ENCODE data around the gene BCL2A1. TPM values are rescaled to one million over a fixed set of nuclear protein-coding genes. Genes with fewer than 3 reads are reported as not detected.
"Not testable (repeated sequence)": the region's sequence is repeated elsewhere in the genome, so short reads cannot be mapped to it uniquely, and the experiment has no call there.

Gene BCL2A1
- 1 to 10 TPM; 1.7 to 1.8 TPM for total RNA-seq
- long read RNA-seq: 0 reads

DNA sequence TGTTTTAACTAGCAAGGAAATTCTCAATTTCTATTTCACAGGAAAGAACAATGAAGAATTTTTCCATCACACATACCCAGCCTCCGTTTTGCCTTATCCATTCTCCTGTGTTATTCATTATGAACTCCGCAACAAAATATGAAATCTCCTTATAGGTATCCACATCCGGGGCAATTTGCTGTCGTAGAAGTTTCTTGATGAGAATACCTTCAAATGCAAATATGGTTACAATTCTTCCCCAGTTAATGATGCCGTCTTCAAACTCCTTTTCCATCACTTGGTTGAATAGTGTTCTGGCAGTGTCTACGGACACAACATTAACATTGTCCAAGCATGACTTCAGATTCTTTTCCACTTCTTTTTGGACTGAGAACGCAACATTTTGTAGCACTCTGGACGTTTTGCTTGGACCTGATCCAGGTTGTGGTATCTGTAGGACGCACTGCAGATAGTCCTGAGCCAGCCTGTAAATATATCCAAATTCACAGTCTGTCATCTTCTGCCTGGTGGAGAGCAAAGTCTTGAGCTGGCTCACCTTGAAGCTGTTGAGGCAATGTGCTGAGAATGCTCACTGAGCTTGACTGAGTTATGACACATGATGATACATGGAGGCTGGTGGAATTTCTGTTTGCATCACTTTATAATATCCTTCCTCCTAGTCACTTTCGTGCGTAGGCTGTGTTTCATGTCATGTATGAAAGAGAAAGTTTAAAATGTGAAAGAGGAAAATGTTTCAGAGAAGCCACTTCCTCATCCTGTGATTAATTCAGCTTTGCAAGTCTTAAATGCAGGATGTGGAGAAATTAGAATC is at the start of gene BCL2A1:
BCL2A1 (minus strand) TSS at position 573 of the 811 bp plus-strand sequence; CDS start at position 496, 77 bp downstream.
- peak; percentile 41 to 92 for ATAC-seq
- intact Hi-C loops (cut with DNase I): no loop called here
- DNase-seq: no peak

DNA sequence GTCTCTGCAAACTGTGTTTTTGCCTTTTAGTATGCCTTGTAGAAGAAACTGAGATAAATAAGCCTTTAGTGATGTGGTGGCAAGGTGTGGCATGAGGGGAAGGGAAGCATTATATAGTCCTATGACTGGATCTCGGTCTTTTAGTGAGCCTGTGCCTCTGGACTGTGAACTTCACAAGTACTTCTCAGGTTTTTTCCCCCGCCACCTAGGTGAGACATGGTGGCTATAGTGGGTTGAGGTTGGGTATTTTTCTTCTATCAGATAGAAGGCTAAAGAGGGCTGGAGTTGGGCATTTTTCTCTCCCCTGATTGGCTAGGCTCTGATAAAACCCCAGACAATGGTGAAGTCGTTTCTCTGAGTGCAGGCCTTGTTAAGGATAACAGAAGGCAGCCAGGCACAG is 49.7 kb upstream of the BCL2A1 start:
- intact Hi-C loops (cut with DNase I): no loop called here
- no peak for DNase-seq
- ATAC-seq: no peak

DNA sequence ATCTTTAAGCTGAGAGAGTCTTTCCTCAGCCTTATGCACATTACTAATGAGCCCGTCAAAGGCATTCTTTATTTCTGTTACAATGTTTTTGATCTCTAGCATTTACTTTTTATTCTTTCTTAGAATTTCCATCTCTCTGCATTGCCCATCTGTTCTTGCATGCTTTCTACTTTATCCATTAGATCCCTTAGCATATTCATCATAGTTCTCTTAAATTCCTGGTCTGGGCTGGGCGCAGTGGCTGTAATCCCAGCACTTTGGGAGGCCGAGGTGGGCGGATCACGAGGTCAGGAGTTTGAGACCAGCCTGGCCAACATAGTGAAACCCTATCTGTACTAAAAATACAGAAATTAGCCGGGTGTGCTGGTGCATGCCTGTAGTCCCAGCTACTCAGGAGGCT is 49.2 kb upstream of the BCL2A1 start:
- DNase-seq; intact Hi-C loops (cut with DNase I); ATAC-seq: not testable (repeated sequence)

DNA sequence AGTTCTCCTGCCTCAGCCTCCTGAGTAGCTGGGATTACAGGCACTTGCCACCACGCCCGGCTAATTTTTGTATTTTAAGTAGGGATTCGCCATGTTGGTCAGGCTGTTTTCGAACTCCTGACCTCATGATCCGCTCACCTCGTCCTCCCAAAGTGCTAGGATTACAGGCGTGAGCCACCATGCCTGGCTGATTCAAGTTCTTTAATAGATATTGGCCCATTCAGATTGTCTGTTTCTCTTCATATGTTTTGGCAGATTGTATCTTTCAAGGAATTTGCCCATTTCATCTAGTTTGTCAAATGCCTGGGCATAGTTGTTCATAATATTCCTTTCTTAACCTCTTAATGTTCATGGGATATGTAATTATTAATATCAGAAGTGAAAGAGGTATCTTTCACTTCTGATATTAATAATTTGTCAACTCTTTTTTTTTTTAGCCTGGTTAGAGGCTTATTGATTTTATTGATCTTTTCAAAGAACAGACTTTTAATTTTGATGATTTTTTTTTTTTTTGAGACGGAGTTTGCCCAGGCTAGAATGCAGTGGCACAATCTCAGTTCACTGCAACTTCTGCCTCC is 48.3 kb upstream of the BCL2A1 start:
- no peak for ATAC-seq
- no peak for DNase-seq
- intact Hi-C loops (cut with DNase I): no loop called here

DNA sequence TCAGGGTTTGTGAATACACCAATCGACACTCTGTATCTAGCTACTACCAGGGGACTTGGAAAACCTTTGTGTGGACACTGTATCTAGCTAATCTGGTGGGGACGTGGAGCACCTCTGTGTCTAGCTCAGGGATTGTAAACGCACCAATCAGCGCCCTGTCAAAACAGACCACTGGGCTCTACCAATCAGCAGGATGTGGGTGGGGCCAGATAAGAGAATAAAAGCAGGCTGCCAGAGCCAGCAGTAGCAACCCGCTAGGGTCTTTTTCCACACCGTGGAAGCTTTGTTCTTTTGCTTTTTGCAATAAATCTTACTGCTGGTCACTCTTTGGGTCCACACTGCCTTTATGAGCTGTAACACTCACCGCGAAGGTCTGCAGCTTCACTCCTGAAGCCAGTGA is 46.1 kb upstream of the BCL2A1 start:
- intact Hi-C loops (cut with DNase I); ATAC-seq; DNase-seq: not testable (repeated sequence)

DNA sequence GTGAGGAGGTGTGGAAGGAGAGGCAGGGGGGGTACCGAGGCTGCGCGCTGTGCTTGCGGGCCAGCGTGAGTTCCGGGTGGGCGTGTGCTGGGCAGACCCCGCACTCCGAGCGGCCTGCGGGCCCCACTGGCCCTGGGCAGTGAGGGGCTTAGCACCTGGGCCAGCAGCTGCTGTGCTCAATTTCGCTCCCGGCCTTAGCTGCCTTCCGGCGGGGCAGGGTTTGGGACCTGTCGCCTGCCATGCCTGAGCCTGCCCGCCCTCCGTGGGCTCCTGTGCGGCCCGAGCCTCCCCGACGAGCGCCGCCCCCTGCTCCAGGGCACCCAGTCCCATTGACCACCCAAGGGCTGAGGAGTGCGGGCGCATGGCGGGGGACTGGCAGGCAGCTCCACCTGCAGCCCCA is 45.5 kb upstream of the BCL2A1 start:
- DNase-seq; ATAC-seq; intact Hi-C loops (cut with DNase I): not testable (repeated sequence)

DNA sequence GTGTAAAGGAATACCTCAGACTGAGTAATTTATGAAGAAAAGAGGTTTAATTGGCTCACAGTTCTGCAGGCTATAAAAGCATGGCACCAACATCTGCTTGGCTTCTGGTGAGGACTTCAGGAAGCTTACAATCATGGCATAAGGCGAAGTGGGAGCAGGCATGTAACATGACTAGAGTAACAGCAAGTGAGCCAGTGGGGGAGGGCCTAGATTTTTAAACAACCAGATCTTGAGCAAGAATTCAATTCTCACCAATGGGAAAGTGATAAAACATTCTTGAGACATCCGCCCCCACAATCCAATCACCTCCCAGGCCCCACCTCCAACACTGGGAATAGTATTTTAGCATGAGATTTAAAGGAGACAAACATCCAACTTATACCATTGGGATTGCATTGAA is 44.2 kb upstream of the BCL2A1 start:
- intact Hi-C loops (cut with DNase I): no loop called here
- no peak for DNase-seq
- ATAC-seq: no peak

DNA sequence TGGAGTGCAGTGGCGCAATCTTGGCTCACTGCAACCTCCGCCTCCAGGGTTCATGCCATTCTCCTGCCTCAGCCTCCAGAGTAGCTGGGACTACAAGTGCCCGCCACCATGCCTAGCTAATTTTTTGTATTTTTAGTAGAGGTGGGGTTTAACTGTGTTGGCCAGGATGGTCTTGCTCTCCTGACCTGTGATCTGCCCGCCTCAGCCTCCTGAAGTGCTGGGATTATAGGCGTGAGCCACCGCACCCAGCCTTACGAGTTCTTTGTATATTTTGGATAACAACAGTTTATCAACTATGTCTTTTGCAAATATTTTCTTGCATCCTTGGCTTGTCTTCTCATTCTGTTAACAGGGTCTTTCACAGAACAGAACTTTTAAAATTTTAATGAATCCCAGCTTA is 43.2 kb upstream of the BCL2A1 start:
- ATAC-seq; intact Hi-C loops (cut with DNase I); DNase-seq: not testable (repeated sequence)

DNA sequence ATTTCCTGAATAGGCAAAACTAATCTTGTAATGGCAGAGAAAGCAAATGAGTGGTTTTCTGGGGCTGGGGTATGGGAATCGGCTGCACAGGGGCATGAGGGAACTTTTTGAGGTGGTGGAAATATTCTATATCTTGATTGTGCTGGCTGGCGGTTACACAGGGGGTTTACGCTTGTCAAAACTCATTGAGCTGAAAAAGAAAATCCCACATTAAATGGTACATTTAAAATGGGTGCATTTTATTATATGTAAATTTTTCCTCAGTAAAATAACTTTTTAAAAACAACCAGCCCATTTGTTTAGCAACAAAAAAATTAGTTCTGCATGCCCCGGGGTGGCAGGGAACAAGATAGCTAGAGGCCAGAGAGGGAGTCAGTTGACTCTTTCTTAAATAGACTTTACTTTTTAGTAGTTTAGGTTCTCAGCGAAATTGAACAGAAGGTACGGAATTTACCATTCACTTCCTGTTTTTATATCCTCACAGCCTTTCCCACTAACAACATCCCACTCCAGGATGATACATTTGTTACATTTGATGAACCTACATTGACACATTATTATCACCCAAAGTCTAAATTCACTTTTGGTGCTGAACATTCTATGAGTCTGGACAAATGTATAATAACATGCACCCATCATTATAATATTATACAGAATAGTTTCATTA is 41.2 kb upstream of the BCL2A1 start:
- intact Hi-C loops (cut with DNase I): no loop called here
- DNase-seq (no peak), ATAC-seq (no peak)

DNA sequence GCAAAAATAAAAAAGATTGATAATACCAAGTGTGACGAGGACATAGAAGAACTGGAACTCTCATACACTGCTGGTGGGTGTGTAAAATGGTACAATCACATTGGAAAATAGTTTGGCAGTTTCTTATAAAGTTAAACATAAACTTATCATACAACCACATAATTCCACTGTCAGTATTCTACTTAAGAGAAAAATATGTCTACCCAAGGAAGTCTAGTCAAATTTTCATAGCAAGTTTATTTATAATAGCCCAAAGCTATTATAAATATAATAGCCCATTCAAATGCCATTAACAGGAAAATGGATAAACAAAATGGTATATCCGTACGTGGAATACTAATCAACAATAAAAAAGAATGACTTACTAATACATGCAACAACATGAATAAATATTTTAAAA is 40.6 kb upstream of the BCL2A1 start:
- ATAC-seq (no peak), DNase-seq (no peak)
- intact Hi-C loops (cut with DNase I): no loop called here

DNA sequence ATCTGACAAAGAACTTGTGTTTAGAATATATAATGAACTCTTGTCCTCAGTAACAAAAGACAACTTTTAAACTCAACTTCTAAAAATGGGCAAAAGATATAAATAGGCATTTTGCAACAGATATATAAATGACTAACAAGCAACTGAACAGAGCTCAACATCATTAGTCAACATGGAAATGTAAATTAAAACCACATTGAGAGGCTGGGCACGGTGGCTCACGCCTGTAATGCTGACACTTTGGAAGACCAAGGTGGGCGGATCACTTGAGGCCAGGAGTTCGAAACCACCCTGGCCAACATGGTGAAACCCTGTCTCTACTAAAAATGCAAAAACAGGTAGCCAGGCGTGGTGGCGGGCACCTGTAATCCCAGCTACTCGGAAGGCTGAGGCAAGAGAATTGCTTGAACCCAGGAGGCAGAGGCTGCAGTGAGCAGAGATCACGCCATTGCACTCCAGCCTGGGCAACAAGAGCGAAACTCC is 40.1 kb upstream of the BCL2A1 start:
- ATAC-seq; intact Hi-C loops (cut with DNase I); DNase-seq: not testable (repeated sequence)

DNA sequence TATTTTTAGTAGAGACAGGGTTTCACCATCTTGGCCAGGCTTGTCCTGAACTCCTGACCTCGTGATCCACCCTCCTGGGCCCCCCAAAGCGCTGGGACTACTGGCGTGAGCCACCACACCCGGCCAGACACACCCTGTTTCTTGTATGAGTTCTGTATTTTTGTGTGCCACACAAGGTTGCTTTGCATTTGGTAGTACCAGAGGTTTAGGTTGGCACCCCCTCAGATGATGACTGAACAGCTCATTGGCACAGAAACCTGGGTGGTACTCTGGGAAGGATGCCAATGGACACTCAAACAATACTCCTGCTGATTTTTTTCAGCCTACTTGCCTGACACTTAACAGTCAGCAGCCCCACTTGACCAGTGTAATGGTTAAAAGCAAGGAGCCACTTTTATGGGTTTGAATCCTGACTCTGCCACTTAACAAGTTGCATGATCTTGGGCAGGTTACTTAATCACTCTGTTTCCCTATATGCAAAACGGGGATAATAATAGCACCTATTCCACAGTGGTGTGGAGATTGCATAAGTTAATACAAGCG is 39.2 kb upstream of the BCL2A1 start:
- intact Hi-C loops (cut with DNase I): no loop called here
- peak in 1 of 2 donors; percentile 49 for ATAC-seq

DNA sequence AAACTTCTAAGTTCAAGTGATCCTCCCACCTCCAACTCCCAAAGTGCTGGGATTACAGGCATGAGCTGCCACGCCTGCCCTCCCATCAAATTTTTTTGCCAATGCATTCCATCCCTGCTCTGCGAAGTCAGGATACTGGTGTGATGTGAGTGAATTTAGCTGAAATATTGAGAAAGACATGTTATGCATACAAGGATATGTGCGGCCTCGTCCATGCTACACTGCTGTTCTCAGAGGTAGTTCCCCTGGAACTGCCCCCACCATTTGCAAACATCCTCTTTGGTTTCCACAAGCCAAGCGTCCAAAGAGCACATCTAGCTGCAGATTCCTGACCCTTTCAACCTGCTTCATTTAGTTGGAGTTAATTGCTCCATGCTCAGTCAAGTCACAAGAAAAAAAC is 36.5 kb upstream of the BCL2A1 start:
- DNase-seq (no peak), ATAC-seq (peak in 1 of 2 donors; percentile 25)
- intact Hi-C loops (cut with DNase I): no loop called here

More for the DNA sequence above, 39.2 kb upstream of the BCL2A1 start:
- no peak for DNase-seq

DNA sequence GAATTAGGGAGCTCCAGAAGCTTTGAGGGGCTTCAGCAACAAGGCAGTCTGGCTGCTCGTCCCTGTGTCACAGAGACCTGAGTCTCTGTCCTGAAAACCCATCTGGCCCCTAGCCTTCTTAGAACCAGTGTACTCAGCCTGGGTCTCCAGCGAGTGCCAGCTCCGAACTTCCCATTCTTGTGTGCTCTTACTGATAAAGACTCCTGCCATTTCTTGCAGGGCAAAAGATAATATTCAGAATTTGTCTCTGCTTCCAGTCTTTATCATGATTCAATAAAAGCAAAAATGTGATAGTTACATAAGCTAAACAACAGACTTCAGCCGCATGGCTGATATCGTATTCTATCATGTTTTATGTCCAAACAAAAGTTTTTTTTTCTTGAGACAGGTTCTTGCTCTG is 36.0 kb upstream of the BCL2A1 start:
- intact Hi-C loops (cut with DNase I): no loop called here
- DNase-seq (no peak), ATAC-seq (no peak)

DNA sequence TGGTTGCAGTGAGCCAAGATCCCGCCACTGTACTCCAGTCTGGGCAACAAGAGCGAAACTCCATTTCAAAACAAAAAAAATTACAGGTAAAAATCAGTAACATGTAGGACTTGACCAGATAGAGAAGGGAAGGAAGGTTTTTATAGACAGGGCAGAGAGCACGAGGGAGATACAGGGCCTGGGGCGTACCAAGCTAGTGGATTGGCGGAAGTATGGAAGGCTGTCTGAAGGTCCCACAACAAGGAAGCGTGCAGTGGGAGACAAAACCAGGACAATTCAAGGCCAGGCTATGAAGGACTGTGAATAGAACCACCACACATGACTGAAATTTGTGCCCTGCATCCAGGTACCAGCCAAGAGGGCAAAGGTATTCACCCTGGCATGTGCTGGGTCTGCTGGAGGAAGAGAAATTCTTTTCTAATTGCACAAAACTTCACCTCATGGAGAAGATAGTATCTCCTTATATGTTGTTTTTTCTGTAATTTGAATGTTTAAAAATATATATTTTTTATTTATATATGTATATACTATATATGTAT is 33.0 kb upstream of the BCL2A1 start:
- DNase-seq (no peak), ATAC-seq (no peak)
- intact Hi-C loops (cut with DNase I): no loop called here

DNA sequence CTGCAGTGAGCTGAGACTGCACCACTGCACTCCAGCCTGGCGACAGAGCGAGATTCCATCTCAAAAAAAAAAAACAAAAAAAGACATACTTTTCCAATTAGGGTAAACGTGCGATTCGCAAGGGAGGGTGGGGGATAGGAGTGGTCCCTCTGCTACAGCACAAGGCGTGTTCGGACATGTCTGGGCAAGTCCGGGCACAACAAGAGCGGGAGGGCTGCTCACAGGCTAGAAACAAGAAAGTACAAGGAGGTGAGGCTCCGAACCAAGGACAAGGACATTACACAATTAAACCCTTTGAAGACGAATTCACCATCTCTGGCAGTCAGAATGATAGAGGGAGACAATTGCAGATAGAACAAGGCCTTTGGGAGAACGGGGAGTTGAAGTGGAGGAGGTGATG is 32.2 kb upstream of the BCL2A1 start:
- intact Hi-C loops (cut with DNase I): no loop called here
- DNase-seq (no peak), ATAC-seq (no peak)

DNA sequence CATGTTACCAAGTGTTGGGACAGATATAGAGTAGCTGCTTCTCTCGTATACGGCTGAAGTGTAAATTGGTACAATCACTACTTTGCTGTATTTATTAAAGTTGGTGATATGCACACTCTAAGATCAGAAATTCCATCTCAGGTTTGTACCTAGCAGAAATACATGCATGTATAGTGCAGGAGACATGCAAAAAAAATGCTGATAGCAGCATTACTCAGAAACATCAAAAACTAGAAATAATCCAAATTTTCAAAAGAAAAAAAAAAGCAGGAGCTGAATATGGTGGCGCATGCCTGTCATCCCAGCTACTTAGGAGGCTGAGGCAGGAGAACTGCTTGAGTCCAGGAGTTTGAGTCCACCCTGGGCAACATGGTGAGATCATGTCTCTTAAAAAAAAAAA is 31.3 kb upstream of the BCL2A1 start:
- DNase-seq (no peak), ATAC-seq (no peak)
- intact Hi-C loops (cut with DNase I): no loop called here

DNA sequence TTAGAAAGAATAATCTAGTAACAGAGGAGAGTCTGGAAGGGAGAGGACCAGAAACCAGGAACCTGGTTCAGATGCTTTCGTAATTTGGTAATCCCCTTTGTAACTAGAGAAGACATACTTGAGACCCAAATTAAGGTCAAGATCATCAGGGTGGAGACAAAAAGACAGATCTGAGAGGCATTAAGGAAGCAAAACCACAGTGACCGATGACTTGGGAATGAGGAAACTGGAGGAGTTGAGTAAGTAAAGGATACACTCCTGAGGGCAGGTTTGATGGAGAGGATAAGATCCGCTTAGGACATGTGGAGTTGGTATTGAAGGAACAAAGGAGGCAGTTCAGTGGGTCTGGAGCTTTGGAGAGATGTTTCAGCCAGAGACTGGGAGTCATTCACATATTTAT is 23.6 kb upstream of the BCL2A1 start:
- intact Hi-C loops (cut with DNase I): loop anchor here in 1 of 2 donors (5.0 kb wide), 1 partner anchor 612 kb away; no protein-coding TSS in a partner anchor
- ATAC-seq (no peak), DNase-seq (no peak)

DNA sequence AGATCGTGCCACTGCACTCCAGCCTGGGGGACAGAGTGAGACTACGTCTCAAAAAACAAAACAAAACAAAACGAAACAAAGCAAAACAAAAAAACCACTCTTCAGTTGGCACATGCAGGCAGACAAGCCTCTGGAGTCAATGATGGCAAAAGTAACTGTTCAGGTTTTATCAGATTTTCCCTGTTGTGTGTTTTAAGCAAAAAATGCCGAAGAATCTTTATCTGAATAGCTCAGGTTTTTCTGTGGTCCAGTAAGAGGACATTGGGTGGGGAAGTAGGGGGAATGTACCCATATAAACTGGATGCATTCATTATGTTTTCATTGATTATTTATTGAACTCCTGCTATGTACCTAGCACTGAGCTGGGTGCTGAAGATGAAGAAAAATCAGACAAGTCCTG is 20.8 kb upstream of the BCL2A1 start:
- no peak for ATAC-seq
- intact Hi-C loops (cut with DNase I): loop anchor here in 1 of 2 donors (5.0 kb wide), 1 partner anchor 610 kb away; no protein-coding TSS in a partner anchor
- no peak for DNase-seq
